GM10248 (cell line): Measurements from ENCODE around the gene TTC9C.

Experiments
- CTCF ChIA-PET: fragments of 300-600 bp; sonication (Branson Sonifier 250); formaldehyde crosslinking; extraction: SDS; loops from one replicate; lab custom pipeline; 2021; ENCODE audit warnings: antibody characterized with exemption; lab: Yijun Ruan, JAX
- POLR2A ChIA-PET: fragments of 350-650 bp; sonication (Branson Sonifier 250); formaldehyde crosslinking; extraction: SDS; loops from one replicate; lab custom pipeline; 2020; ENCODE audit warnings: antibody characterized with exemption; lab: Yijun Ruan, JAX
- DNase-seq: peaks from one replicate; pipeline ENCODE4 v3.0.0; 2012; ENCODE audit errors: extremely low spot score
- CTCF ChIP-seq: IDR thresholded peaks from 2 replicates; pipeline ENCODE4 v1.5.1; 2012; ENCODE audit warnings: mild to moderate bottlenecking, low read depth; ENCODE audit errors: extremely low read depth, missing control alignments, control extremely low read depth

Gene TTC9C

GRCh38 chr11:62705880-62706849, 22.1 kb upstream of the TTC9C start:
- DNase-seq, result peak; percentile 96
- CTCF ChIA-PET, result interaction anchor here (0.8 to 9.1 kb wide), 13 partner anchors 10 to 242 kb away, joined by 3 to 79 read pairs (median 4); partner anchors contain the start of genes C11orf98, CSKMT, INTS5 and LRRN4CL
- POLR2A ChIA-PET, result interaction anchor here (0.5 to 1.9 kb wide), 7 partner anchors 41 to 135 kb away, joined by 3 to 17 read pairs (median 4); partner anchors contain the start of genes C11orf98, CSKMT and EEF1G
- no peak for TF ChIP-seq CTCF

- POLR2A ChIA-PET, result interaction anchor here (0.9 to 1.9 kb wide), 2 partner anchors 41 to 134 kb away, joined by 6 to 17 read pairs; partner anchors contain the start of genes C11orf98 and CSKMT
- CTCF ChIA-PET, result interaction anchor here (1.2 to 9.1 kb wide), 9 partner anchors 9 to 243 kb away, joined by 3 to 79 read pairs (median 4); partner anchors contain the start of gene INTS5
- no peak for DNase-seq
- TF ChIP-seq CTCF, result no peak
Measured at GRCh38 chr11:62706850-62707247, 21.4 kb upstream of the TTC9C start.

GRCh38 chr11:62707277-62707861, 20.9 kb upstream of the TTC9C start, which contains the start of the genes BSCL2 and GNG3:
BSCL2 (minus strand) TSS chr11:62707424; CDS start chr11:62707195, 229 bp downstream.
GNG3 (plus strand) TSS chr11:62707676; CDS start chr11:62708296, 620 bp downstream.
- no peak for TF ChIP-seq CTCF
- POLR2A ChIA-PET, result interaction anchor here (0.9 to 3.3 kb wide), 4 partner anchors 20 to 148 kb away, joined by 4 to 14 read pairs (median 4); partner anchors contain the start of genes HNRNPUL2 and TUT1
- DNase-seq, result no peak
- CTCF ChIA-PET, result interaction anchor here (1.2 to 9.1 kb wide), 8 partner anchors 10 to 165 kb away, joined by 3 to 79 read pairs (median 5); partner anchors contain the start of genes INTS5 and LRRN4CL

GRCh38 chr11:62708392-62708791, 19.9 kb upstream of the TTC9C start:
- DNase-seq, result no peak
- ChIA-PET CTCF (interaction anchor here (1.0 to 9.1 kb wide), 9 partner anchors 14 to 166 kb away, joined by 3 to 79 read pairs (median 5); partner anchors contain the start of genes C11orf98, CSKMT, LRRN4CL and TUT1), POLR2A (interaction anchor here (0.6 to 4.3 kb wide), 8 partner anchors 19 to 147 kb away, joined by 3 to 18 read pairs (median 6); partner anchors contain the start of genes C11orf98, CSKMT, HNRNPUL2 and MTA2)

GRCh38 chr11:62708793-62709192, 19.5 kb upstream of the TTC9C start:
- ChIA-PET CTCF (interaction anchor here (1.0 to 9.1 kb wide), 10 partner anchors 15 to 153 kb away, joined by 3 to 79 read pairs (median 4); partner anchors contain the start of genes C11orf98, CSKMT, HNRNPUL2 and LRRN4CL), POLR2A (interaction anchor here (0.6 to 4.3 kb wide), 11 partner anchors 19 to 147 kb away, joined by 3 to 18 read pairs (median 5); partner anchors contain the start of genes C11orf98, CSKMT, HNRNPUL2 and MTA2)
- no peak for DNase-seq
- TF ChIP-seq CTCF, result no peak

More at GRCh38 chr11:62708392-62708791, 19.9 kb upstream of the TTC9C start:
- no peak for TF ChIP-seq CTCF
